Peyer's patch (tissue), 4 donors: ENCODE results near the gene NSMCE3. TPM values are rescaled to one million over a fixed set of nuclear protein-coding genes. Genes with fewer than 3 reads are reported as not detected.

ENCODE experiments used
- DNase-seq, 3 donors: peaks; one replicate each; pipeline ENCODE4 v3.0.0-alpha.2; 2017 to 2019
- H3K27ac ChIP-seq, 4 donors: fragments of 200-600 bp; sonication (generic); one replicate each; pipeline ENCODE4 v1.5.1; 2016 to 2019
- H3K27me3 ChIP-seq, 2 donors: fragments of 200-600 bp; sonication (generic); one replicate each; pipeline ENCODE4 v1.5.1; 2019
- H3K36me3 ChIP-seq, 3 donors: fragments of 200-600 bp; sonication (generic); one replicate each; pipeline ENCODE4 v1.5.1; 2016 to 2019
- H3K4me1 ChIP-seq, 4 donors: fragments of 200-600 bp; sonication (generic); one replicate each; pipeline ENCODE4 v1.5.1; 2016 to 2019
- H3K4me3 ChIP-seq, 4 donors: fragments of 200-600 bp; sonication (generic); 1 replicate in 3 of 4; 2 replicates in 1 of 4; pipeline ENCODE4 v1.5.1; 2016 to 2019; ENCODE audit warnings: mild to moderate bottlenecking in 1 of 4
- H3K9me3 ChIP-seq, 4 donors: fragments of 200-600 bp; sonication (generic); one replicate each; pipeline ENCODE4 v1.5.1; 2016 to 2019; ENCODE audit warnings: mild to moderate bottlenecking in 1 of 4
- CTCF ChIP-seq, 6 experiments: fragments of 450-650 bp in 4 of 6; fragments of 200-600 bp in 2 of 6; sonication (generic) in 1 of 6; IDR thresholded peaks; one replicate each; pipeline ENCODE4 v1.5.1; 2017 to 2019; ENCODE audit warnings: antibody characterized with exemption in 6 of 6, mild to moderate bottlenecking in 3 of 6, moderate library complexity in 1 of 6
- POLR2A ChIP-seq, 2 donors: fragments of 450-650 bp; IDR thresholded peaks; one replicate each; pipeline ENCODE4 v1.5.1; 2017; ENCODE audit warnings: antibody characterized with exemption in 2 of 2, mild to moderate bottlenecking in 2 of 2, moderate library complexity in 2 of 2
- total RNA-seq, 4 donors: library from RNA; depleted of rRNA; stranded (reverse); fragments of >200 nt; gene quantifications; one replicate each; pipeline ENCODE4 v1.1.0, GENCODE V29; 2016

Gene NSMCE3
- total RNA-seq, 4 donors from 2014 or later: 2.5 to 5.1 (median 3.7) TPM

GRCh38 chr15:29262738-29263137, 6.9 kb downstream of the NSMCE3 start:
- Histone ChIP-seq H3K4me3 (no peak overlapping the region), H3K27me3 (no peaks in the 10 kb centered on the region), H3K4me1 (peaks cover 0 to 6% (median 0%) of the 10 kb centered on the region in 4 donors), H3K9me3 (no peaks in the 10 kb centered on the region), H3K27ac (no peak overlapping the region), H3K36me3 (no peaks in the 10 kb centered on the region)
- TF ChIP-seq POLR2A (IDR thresholded peaks at IDR 0.05) (no peak), CTCF (IDR thresholded peaks at IDR 0.05) (no peak)
- DNase-seq: no peak

- TF ChIP-seq POLR2A (IDR thresholded peaks at IDR 0.05) (no peak), CTCF (IDR thresholded peaks at IDR 0.05) (no peak)
- no peaks in the 10 kb centered on the region for H3K36me3 ChIP-seq
- H3K9me3 ChIP-seq: no peaks in the 10 kb centered on the region
- no peak overlapping the region for H3K4me3 ChIP-seq
- H3K4me1 ChIP-seq: no peaks in the 10 kb centered on the region
- no peak for DNase-seq
- H3K27ac ChIP-seq: no peak overlapping the region
- no peaks in the 10 kb centered on the region for H3K27me3 ChIP-seq
Observed at GRCh38 chr15:29260896-29261295, 8.7 kb downstream of the NSMCE3 start.

GRCh38 chr15:29259233-29259632, 10.4 kb downstream of the NSMCE3 start:
- Histone ChIP-seq H3K27me3 (no peaks in the 10 kb centered on the region), H3K36me3 (no peaks in the 10 kb centered on the region), H3K9me3 (no peaks in the 10 kb centered on the region), H3K4me3 (no peak overlapping the region), H3K27ac (no peak overlapping the region), H3K4me1 (no peaks in the 10 kb centered on the region)
- no peak for DNase-seq
- TF ChIP-seq CTCF (IDR thresholded peaks at IDR 0.05) (no peak), POLR2A (IDR thresholded peaks at IDR 0.05) (no peak)

- no peak for DNase-seq
- no peaks in the 10 kb centered on the region for H3K4me1 ChIP-seq
- H3K4me3 ChIP-seq: no peak overlapping the region
- no peaks in the 10 kb centered on the region for H3K36me3 ChIP-seq
- no peak for TF ChIP-seq POLR2A (IDR thresholded peaks at IDR 0.05)
- no peak for TF ChIP-seq CTCF (IDR thresholded peaks at IDR 0.05)
- H3K27me3 ChIP-seq: no peaks in the 10 kb centered on the region
- no peak overlapping the region for H3K27ac ChIP-seq
- no peaks in the 10 kb centered on the region for H3K9me3 ChIP-seq
Observed at GRCh38 chr15:29252234-29252633, 17.4 kb downstream of the NSMCE3 start.

- no peak for TF ChIP-seq CTCF (IDR thresholded peaks at IDR 0.05)
- no peak for TF ChIP-seq POLR2A (IDR thresholded peaks at IDR 0.05)
- no peak overlapping the region for H3K27ac ChIP-seq
- no peak for DNase-seq
- no peaks in the 10 kb centered on the region for H3K27me3 ChIP-seq
- H3K4me1 ChIP-seq: no peaks in the 10 kb centered on the region
- no peaks in the 10 kb centered on the region for H3K36me3 ChIP-seq
- H3K4me3 ChIP-seq: no peak overlapping the region
- H3K9me3 ChIP-seq: no peaks in the 10 kb centered on the region
Observed at GRCh38 chr15:29244544-29244943, 25.1 kb downstream of the NSMCE3 start.

GRCh38 chr15:29244123-29244522, 25.5 kb downstream of the NSMCE3 start:
- H3K9me3 ChIP-seq: no peaks in the 10 kb centered on the region
- H3K4me1 ChIP-seq: no peaks in the 10 kb centered on the region
- H3K27ac ChIP-seq: no peak overlapping the region
- H3K36me3 ChIP-seq: no peaks in the 10 kb centered on the region
- TF ChIP-seq POLR2A (IDR thresholded peaks at IDR 0.05) (no peak), CTCF (IDR thresholded peaks at IDR 0.05) (no peak)
- H3K4me3 ChIP-seq: no peak overlapping the region
- no peak for DNase-seq
- H3K27me3 ChIP-seq: no peaks in the 10 kb centered on the region
